Activated B cell treated with CpG ODN at 0.5 μM for 24 hours (primary cell): ENCODE measurements around the gene DVL1. TPM values are rescaled to one million over a fixed set of nuclear protein-coding genes. Genes with fewer than 3 reads are reported as not detected.

Experiments used
- ATAC-seq: fragments of 200-7000 bp; cut with Tn5 transposase; one replicate; pipeline ENCODE4 v1.10.0; 2021; ENCODE audit warnings: low read depth, mild to moderate bottlenecking, moderate library complexity
- CTCF ChIA-PET: fragments of 350-600 bp; sonication (Branson Sonifier 250); formaldehyde crosslinking; loops from one replicate; lab custom pipeline; 2021; ENCODE audit warnings: antibody characterized with exemption; lab: Charles Lee
- POLR2A ChIA-PET: fragments of 350-600 bp; sonication (Branson Sonifier 250); formaldehyde crosslinking; loops from one replicate; lab custom pipeline; 2021; ENCODE audit warnings: antibody characterized with exemption; lab: Charles Lee
- DNase-seq: peaks from one replicate; pipeline ENCODE4 v3.0.0; 2022
- H3K27ac Mint-ChIP-seq: one replicate; pipeline ENCODE4 v1.8.0; 2020; ENCODE audit warnings: mixed read lengths
- H3K27me3 Mint-ChIP-seq: one replicate; pipeline ENCODE4 v1.8.0; 2021; ENCODE audit warnings: mixed read lengths
- H3K36me3 Mint-ChIP-seq: one replicate; pipeline ENCODE4 v1.8.0; 2021; ENCODE audit warnings: low read depth, mixed read lengths
- H3K4me1 Mint-ChIP-seq: one replicate; pipeline ENCODE4 v1.8.0; 2021; ENCODE audit warnings: mixed read lengths
- H3K4me3 Mint-ChIP-seq: one replicate; pipeline ENCODE4 v1.8.0; 2020; ENCODE audit warnings: mild to moderate bottlenecking, mixed read lengths
- H3K9me3 Mint-ChIP-seq: one replicate; pipeline ENCODE4 v1.8.0; 2020; ENCODE audit warnings: mixed read lengths
- intact Hi-C: fragments of 100-400 bp; cut with micrococcal nuclease; formaldehyde crosslinking; loops from one replicate; pipeline ENCODE4 v1.15.1; 2024
- total RNA-seq: library from RNA; stranded (reverse); gene quantifications from 2 replicates; pipeline ENCODE4 v1.2.3, GENCODE V29; 2022
- TF ChIP-seq, protein P1 (sequence below): fragments of 200-600 bp; IDR thresholded peaks from one replicate; pipeline ENCODE4 v1.8.0; 2022; ENCODE audit warnings: antibody characterized with exemption, mild to moderate bottlenecking

The DVL1 gene
- total RNA-seq, 1 donor from 2014 or later, result 29.3 TPM

DNA sequence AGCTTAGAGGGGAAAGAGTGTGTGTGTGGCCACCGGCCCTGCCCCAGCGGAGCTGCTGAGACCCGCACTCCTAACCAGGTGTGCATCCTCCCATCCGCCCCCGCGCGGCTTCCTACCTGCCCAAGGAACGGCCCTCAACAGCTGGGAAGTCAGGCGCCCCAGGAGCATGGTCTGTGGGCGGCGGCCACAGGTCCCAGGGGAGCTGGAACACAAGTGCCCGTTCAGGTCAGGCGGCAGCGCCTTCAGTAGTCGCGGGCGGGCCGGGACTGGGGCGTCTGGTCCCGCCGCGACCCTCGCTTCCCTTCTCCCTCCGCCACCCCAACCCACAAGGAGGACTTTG lies 25.3 kb upstream of the DVL1 start:
- no peaks in the 10 kb centered on the region for H3K27me3 Mint-ChIP-seq
- no peaks in the 10 kb centered on the region for H3K9me3 Mint-ChIP-seq
- intact Hi-C loops, result loop anchor here (2.0 to 5.0 kb wide), 2 partner anchors 130 to 342 kb away; no protein-coding TSS in a partner anchor
- peak overlapping the region; percentile 72 for H3K27ac Mint-ChIP-seq
- DNase-seq, result no peak
- TF ChIP-seq, protein P1, sequence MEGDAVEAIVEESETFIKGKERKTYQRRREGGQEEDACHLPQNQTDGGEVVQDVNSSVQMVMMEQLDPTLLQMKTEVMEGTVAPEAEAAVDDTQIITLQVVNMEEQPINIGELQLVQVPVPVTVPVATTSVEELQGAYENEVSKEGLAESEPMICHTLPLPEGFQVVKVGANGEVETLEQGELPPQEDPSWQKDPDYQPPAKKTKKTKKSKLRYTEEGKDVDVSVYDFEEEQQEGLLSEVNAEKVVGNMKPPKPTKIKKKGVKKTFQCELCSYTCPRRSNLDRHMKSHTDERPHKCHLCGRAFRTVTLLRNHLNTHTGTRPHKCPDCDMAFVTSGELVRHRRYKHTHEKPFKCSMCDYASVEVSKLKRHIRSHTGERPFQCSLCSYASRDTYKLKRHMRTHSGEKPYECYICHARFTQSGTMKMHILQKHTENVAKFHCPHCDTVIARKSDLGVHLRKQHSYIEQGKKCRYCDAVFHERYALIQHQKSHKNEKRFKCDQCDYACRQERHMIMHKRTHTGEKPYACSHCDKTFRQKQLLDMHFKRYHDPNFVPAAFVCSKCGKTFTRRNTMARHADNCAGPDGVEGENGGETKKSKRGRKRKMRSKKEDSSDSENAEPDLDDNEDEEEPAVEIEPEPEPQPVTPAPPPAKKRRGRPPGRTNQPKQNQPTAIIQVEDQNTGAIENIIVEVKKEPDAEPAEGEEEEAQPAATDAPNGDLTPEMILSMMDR, result no peak
- H3K36me3 Mint-ChIP-seq, result peaks cover 10% of the 10 kb centered on the region
- CTCF ChIA-PET, result interaction anchor here (1.5 to 1.6 kb wide), 2 partner anchors 33 to 389 kb away, joined by 3 to 4 read pairs; no protein-coding TSS in a partner anchor
- peak overlapping the region; percentile 90 for H3K4me3 Mint-ChIP-seq
- POLR2A ChIA-PET, result interaction anchor here (0.7 to 7.6 kb wide), 17 partner anchors 11 to 534 kb away, joined by 3 to 116 read pairs (median 5); partner anchors contain the start of genes CCNL2, ISG15, MRPL20 and UBE2J2
- ATAC-seq, result peak; percentile 0
- H3K4me1 Mint-ChIP-seq, result peaks cover 23% of the 10 kb centered on the region

GRCh38 chr1:1373815-1374588 lies 24.8 kb upstream of the DVL1 start:
- POLR2A ChIA-PET, result interaction anchor here (1.3 to 7.6 kb wide), 7 partner anchors 11 to 67 kb away, joined by 4 to 116 read pairs (median 7); partner anchors contain the start of genes CCNL2 and MRPL20
- intact Hi-C loops, result loop anchor here (2.0 to 5.0 kb wide), 2 partner anchors 131 to 342 kb away; no protein-coding TSS in a partner anchor

GRCh38 chr1:1373051-1373814 lies 24.0 kb upstream of the DVL1 start:
- ChIA-PET POLR2A (interaction anchor here (7.6 kb wide), 1 partner anchor 25 kb away, joined by 116 read pairs; the partner anchor contains the start of gene CCNL2), CTCF (interaction anchor here (0.9 to 1.6 kb wide), 2 partner anchors 387 to 389 kb away, joined by 3 to 4 read pairs; no protein-coding TSS in a partner anchor)
- H3K4me3 Mint-ChIP-seq, result peak overlapping the region; percentile 90
- no peaks in the 10 kb centered on the region for H3K9me3 Mint-ChIP-seq
- H3K4me1 Mint-ChIP-seq, result peaks cover 23% of the 10 kb centered on the region
- ATAC-seq (no peak), DNase-seq (no peak)
- intact Hi-C loops, result loop anchor here (5.0 kb wide), 1 partner anchor 341 kb away; no protein-coding TSS in a partner anchor
- H3K27ac Mint-ChIP-seq, result no peak overlapping the region
- TF ChIP-seq, protein P1, result no peak
- no peaks in the 10 kb centered on the region for H3K27me3 Mint-ChIP-seq
- H3K36me3 Mint-ChIP-seq, result peaks cover 10% of the 10 kb centered on the region

More at GRCh38 chr1:1373815-1374588, 24.8 kb upstream of the DVL1 start:
- Mint-ChIP-seq H3K27ac (peak overlapping the region; percentile 72), H3K9me3 (no peaks in the 10 kb centered on the region), H3K27me3 (no peaks in the 10 kb centered on the region), H3K4me3 (peak overlapping the region; percentile 90), H3K4me1 (peaks cover 23% of the 10 kb centered on the region), H3K36me3 (peaks cover 10% of the 10 kb centered on the region)
- ATAC-seq (no peak), DNase-seq (no peak)
- TF ChIP-seq, protein P1, result no peak
- CTCF ChIA-PET, result interaction anchor here (0.9 to 1.6 kb wide), 3 partner anchors 34 to 390 kb away, joined by 3 to 4 read pairs (median 3); no protein-coding TSS in a partner anchor

GRCh38 chr1:1371746-1372711 lies 22.8 kb upstream of the DVL1 start:
- H3K27ac Mint-ChIP-seq, result no peak overlapping the region
- no peaks in the 10 kb centered on the region for H3K27me3 Mint-ChIP-seq
- peak overlapping the region; percentile 32 for H3K4me3 Mint-ChIP-seq
- ATAC-seq, result peak; percentile 44
- H3K36me3 Mint-ChIP-seq, result peaks cover 10% of the 10 kb centered on the region
- CTCF ChIA-PET, result interaction anchor here (1.1 to 2.0 kb wide), 5 partner anchors 15 to 388 kb away, joined by 3 to 10 read pairs (median 4); no protein-coding TSS in a partner anchor
- H3K9me3 Mint-ChIP-seq, result no peaks in the 10 kb centered on the region
- POLR2A ChIA-PET, result interaction anchor here (0.9 to 1.3 kb wide), 4 partner anchors 9 to 339 kb away, joined by 3 to 4 read pairs (median 3); partner anchors contain the start of gene CCNL2
- DNase-seq, result peak; percentile 80
- intact Hi-C loops, result loop anchor here (5.0 kb wide), 1 partner anchor 340 kb away; no protein-coding TSS in a partner anchor
- H3K4me1 Mint-ChIP-seq, result peaks cover 23% of the 10 kb centered on the region
- TF ChIP-seq, protein P1, result peak; percentile 51
